ENCODE measurements around the gene THADA. TPM values are rescaled to one million over a fixed set of nuclear protein-coding genes. Genes with fewer than 3 reads are reported as not detected.

The THADA gene
- total RNA-seq, 3 donors from 2014 or later (not counting 1 experiment from before 2014, with no cell fraction given): 34.1 to 35.7 (median 35.3) TPM

- TF ChIP-seq, protein P1, sequence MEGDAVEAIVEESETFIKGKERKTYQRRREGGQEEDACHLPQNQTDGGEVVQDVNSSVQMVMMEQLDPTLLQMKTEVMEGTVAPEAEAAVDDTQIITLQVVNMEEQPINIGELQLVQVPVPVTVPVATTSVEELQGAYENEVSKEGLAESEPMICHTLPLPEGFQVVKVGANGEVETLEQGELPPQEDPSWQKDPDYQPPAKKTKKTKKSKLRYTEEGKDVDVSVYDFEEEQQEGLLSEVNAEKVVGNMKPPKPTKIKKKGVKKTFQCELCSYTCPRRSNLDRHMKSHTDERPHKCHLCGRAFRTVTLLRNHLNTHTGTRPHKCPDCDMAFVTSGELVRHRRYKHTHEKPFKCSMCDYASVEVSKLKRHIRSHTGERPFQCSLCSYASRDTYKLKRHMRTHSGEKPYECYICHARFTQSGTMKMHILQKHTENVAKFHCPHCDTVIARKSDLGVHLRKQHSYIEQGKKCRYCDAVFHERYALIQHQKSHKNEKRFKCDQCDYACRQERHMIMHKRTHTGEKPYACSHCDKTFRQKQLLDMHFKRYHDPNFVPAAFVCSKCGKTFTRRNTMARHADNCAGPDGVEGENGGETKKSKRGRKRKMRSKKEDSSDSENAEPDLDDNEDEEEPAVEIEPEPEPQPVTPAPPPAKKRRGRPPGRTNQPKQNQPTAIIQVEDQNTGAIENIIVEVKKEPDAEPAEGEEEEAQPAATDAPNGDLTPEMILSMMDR (IDR thresholded peaks at IDR 0.05): no peak
- H3K27ac Mint-ChIP-seq: no peak overlapping the region
- WGBS (ENCODE audit: insufficient coverage): 100% methylated on average over 2 of the region's 2 CpGs
Observed at GRCh38 chr2:43319541-43319940, 276.3 kb downstream of the THADA start.

DNA sequence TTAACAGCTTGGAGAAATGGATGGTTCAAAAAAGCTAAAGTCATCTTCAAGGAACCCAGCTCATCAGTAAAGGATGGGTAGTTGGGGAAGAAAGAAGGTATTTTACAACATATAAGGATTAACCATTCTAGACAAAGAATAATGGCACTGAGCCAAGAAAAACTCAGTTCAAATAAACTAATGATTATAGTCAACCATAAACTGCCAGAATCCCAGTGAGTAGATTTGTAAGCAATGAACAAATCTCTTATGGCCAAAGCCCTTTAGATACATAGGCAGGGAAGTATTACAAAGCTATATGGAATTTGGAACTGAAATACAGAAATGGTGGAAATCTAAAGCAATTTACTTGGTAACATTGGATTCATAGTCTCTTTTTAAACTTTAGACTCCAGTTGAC is 277.0 kb downstream of the THADA start:
- DNase-seq: no peak
- TF ChIP-seq, protein P1 (IDR thresholded peaks at IDR 0.05): no peak
- Histone ChIP-seq H3K4me3 (ENCODE audit: low read length) (no peak overlapping the region), H3K9me3 (ENCODE audit: control insufficient read depth, insufficient read depth, low read length) (no peaks in the 10 kb centered on the region), H3K4me1 (ENCODE audit: control insufficient read depth, insufficient read depth, low read length) (no peaks in the 10 kb centered on the region), H3K27ac (ENCODE audit: low read length) (no peak overlapping the region), H3K36me3 (ENCODE audit: control insufficient read depth, insufficient read depth, low read length) (peaks cover 13% of the 10 kb centered on the region), H3K27me3 (ENCODE audit: control insufficient read depth, insufficient read depth, low read length) (no peaks in the 10 kb centered on the region)
- Mint-ChIP-seq H3K4me1 (peaks cover 5 to 6% of the 10 kb centered on the region in 2 donors), H3K4me3 (no peak overlapping the region), H3K27ac (no peak overlapping the region), H3K9me3 (no peaks in the 10 kb centered on the region), H3K36me3 (peaks cover 12% of the 10 kb centered on the region), H3K27me3 (ENCODE audit: low read depth in 2 of 2) (no peaks in the 10 kb centered on the region)
- intact Hi-C loops (cut with micrococcal nuclease): no loop called here
- ATAC-seq: no peak

More at GRCh38 chr2:43319541-43319940, 276.3 kb downstream of the THADA start:
- Histone ChIP-seq H3K4me1 (ENCODE audit: control insufficient read depth, insufficient read depth, low read length) (no peaks in the 10 kb centered on the region), H3K9me3 (ENCODE audit: control insufficient read depth, insufficient read depth, low read length) (no peaks in the 10 kb centered on the region), H3K27ac (ENCODE audit: low read length) (no peak overlapping the region), H3K4me3 (ENCODE audit: low read length) (no peak overlapping the region), H3K27me3 (ENCODE audit: control insufficient read depth, insufficient read depth, low read length) (no peaks in the 10 kb centered on the region), H3K36me3 (ENCODE audit: control insufficient read depth, insufficient read depth, low read length) (peaks cover 13% of the 10 kb centered on the region)
- no peaks in the 10 kb centered on the region for H3K27me3 Mint-ChIP-seq (ENCODE audit: low read depth in 2 of 2)
- no peak for DNase-seq
- intact Hi-C loops (cut with micrococcal nuclease): no loop called here
- H3K4me3 Mint-ChIP-seq: no peak overlapping the region
- H3K4me1 Mint-ChIP-seq: peaks cover 5 to 6% of the 10 kb centered on the region in 2 donors
- no peaks in the 10 kb centered on the region for H3K9me3 Mint-ChIP-seq
- H3K36me3 Mint-ChIP-seq: peaks cover 12% of the 10 kb centered on the region
- ATAC-seq: no peak

DNA sequence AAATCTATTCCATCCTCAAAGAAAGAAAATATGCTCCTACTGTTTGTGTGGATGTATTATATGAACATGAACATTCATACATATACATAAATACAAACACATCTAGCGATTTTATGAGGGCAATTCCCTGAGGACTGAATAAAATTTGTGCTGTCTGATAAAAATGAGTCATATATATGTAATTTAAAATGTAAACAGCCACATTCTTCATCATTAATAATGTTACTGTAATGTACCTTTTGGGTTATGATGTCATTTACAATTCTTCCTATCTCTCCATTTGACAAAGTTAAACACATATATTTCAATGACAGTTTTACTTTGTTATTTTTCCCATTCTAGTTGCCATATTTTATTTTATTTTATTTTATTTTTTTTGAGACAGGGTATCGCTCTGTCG is 278.2 kb downstream of the THADA start:
- Histone ChIP-seq H3K27ac (ENCODE audit: low read length) (no peak overlapping the region), H3K27me3 (ENCODE audit: control insufficient read depth, insufficient read depth, low read length) (no peaks in the 10 kb centered on the region), H3K4me1 (ENCODE audit: control insufficient read depth, insufficient read depth, low read length) (no peaks in the 10 kb centered on the region), H3K4me3 (ENCODE audit: low read length) (no peak overlapping the region), H3K36me3 (ENCODE audit: control insufficient read depth, insufficient read depth, low read length) (peaks cover 13% of the 10 kb centered on the region), H3K9me3 (ENCODE audit: control insufficient read depth, insufficient read depth, low read length) (no peaks in the 10 kb centered on the region)
- TF ChIP-seq, protein P1 (IDR thresholded peaks at IDR 0.05): no peak
- WGBS (ENCODE audit: insufficient coverage): 75% methylated on average over 2 of the region's 3 CpGs
- no peak overlapping the region for H3K4me3 Mint-ChIP-seq
- H3K4me1 Mint-ChIP-seq: peaks cover 5 to 6% of the 10 kb centered on the region in 2 donors
- intact Hi-C loops (cut with micrococcal nuclease): no loop called here
- H3K36me3 Mint-ChIP-seq: peaks cover 12% of the 10 kb centered on the region
- no peak for ATAC-seq
- H3K27me3 Mint-ChIP-seq (ENCODE audit: low read depth in 2 of 2): no peaks in the 10 kb centered on the region
- H3K27ac Mint-ChIP-seq: no peak overlapping the region
- no peaks in the 10 kb centered on the region for H3K9me3 Mint-ChIP-seq
- no peak for DNase-seq

DNA sequence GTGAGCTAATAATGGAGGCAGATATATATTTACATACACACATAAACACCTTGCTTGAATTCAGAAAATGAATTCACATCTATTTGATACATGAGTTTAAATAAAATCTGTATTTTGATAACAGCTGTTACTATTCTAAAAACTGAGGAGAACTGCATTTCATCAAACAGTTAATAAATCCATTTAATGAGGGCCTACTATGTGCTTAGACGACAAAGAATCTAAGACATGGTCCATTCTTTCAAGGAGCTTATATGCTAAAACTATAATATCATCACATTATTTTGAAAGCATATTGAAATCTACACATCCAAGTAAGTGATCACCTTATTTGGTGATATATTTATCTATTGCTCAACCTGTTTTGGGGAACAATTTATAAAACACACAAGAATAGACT is 278.6 kb downstream of the THADA start:
- WGBS (ENCODE audit: insufficient coverage): 100% methylated on average over 1 of the region's 1 CpG
- Mint-ChIP-seq H3K4me1 (peaks cover 5 to 6% of the 10 kb centered on the region in 2 donors), H3K4me3 (no peak overlapping the region), H3K27ac (no peak overlapping the region), H3K36me3 (peaks cover 12% of the 10 kb centered on the region), H3K9me3 (no peaks in the 10 kb centered on the region), H3K27me3 (ENCODE audit: low read depth in 2 of 2) (no peaks in the 10 kb centered on the region)
- no peak for ATAC-seq
- Histone ChIP-seq H3K36me3 (ENCODE audit: control insufficient read depth, insufficient read depth, low read length) (peaks cover 13% of the 10 kb centered on the region), H3K4me3 (ENCODE audit: low read length) (no peak overlapping the region), H3K27me3 (ENCODE audit: control insufficient read depth, insufficient read depth, low read length) (no peaks in the 10 kb centered on the region), H3K4me1 (ENCODE audit: control insufficient read depth, insufficient read depth, low read length) (no peaks in the 10 kb centered on the region), H3K9me3 (ENCODE audit: control insufficient read depth, insufficient read depth, low read length) (no peaks in the 10 kb centered on the region), H3K27ac (ENCODE audit: low read length) (no peak overlapping the region)
- no peak for DNase-seq
- intact Hi-C loops (cut with micrococcal nuclease): no loop called here
- TF ChIP-seq, protein P1 (IDR thresholded peaks at IDR 0.05): no peak

All from natural killer cell (primary cell).